ENCODE results near the gene LRP3.

The LRP3 gene

GRCh38 chr19:33240181-33240771 is 46.1 kb downstream of the LRP3 start:
- no peak for DNase-seq

DNA sequence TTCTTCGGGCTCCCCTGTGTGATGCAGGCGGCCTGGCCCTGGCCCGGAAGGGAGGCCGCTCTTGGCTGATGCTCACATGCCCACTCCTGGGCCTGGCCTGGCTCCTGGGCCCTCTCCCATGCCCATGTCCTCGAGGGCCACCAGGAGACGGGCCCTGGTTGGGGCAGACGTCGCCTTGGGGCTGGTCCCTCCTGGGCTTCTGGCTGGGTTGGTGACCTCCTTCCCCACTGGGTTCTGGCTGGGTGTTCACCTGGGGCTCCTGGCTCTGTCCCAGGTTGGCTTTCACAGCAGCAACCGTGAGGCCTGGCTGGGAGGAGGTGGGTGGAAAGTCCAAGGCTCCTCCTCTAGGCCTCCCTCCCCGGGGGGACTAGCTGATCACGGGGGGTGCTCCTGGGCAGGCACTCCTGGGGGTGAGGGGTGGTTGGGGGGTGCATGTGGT is 47.0 kb downstream of the LRP3 start:
- no peak for DNase-seq

DNA sequence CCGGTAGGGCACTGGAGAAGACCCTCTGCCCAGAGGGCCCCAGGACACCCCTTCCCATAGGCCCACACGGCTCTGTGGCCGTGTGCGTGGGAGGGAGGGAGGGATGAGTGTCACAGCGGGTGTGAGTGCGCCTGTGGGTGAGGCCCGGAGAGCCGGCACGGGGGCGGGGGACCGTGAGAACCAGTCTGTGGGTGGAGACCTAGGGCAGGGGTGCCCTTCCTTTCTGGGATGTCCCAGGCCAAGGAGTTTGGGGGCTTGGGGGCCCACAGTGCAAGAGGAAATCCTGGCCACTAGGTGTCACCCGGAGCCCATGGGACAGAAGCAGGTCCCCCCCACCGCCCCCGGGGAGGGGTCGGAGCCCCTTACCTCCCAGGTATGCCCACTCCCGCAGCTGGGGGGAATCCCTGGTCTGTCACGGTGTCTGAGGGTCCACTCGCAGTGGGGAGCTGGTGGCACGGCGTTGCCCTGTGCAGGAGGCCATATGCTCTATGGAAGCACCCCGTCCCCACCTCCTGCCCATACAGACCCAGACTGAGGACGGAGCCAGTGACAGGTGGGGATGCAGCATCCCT is 47.5 kb downstream of the LRP3 start:
- peak; percentile 9 for DNase-seq

GRCh38 chr19:33242131-33242530 is 48.0 kb downstream of the LRP3 start:
- DNase-seq: no peak

GRCh38 chr19:33242911-33243310 is 48.8 kb downstream of the LRP3 start:
- no peak for DNase-seq

GRCh38 chr19:33245948-33246708 is 52.0 kb downstream of the LRP3 start:
- no peak for DNase-seq

DNA sequence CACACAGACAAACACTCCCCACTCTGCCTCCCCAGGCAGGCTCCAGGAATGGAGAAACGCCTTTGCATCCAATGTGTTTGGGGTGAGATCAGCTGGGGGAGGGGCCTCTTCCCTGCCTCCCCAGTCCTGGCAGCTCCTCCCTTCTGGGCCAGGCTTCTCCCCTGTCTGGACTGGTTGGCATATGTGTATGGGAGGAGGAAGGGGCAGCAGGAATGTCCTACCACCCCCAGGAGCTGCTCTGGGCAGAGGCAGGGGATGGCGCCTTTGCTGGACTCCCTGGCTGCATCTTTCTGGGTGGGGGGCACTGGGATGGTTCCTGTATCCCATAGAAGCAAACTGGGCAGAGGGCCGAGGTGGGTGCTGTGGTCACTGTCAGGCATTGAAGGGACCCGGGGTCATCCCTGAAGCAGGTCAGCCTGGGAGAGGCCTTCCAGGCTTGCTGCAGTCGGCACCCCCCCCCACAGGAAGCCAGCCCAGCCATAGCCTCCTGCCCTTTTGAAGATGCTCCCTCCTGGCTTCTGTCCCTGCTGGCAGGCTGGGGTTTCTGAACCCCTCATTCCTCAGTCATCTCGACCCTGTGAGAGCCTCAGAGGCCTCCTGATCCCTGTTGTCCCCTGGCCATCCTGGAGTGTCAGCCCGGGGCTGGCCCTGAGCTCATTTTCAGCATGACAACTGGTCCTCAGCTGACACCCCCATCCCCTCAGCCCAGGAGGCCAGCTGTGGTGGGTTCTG is 52.7 kb downstream of the LRP3 start:
- DNase-seq: no peak

DNA sequence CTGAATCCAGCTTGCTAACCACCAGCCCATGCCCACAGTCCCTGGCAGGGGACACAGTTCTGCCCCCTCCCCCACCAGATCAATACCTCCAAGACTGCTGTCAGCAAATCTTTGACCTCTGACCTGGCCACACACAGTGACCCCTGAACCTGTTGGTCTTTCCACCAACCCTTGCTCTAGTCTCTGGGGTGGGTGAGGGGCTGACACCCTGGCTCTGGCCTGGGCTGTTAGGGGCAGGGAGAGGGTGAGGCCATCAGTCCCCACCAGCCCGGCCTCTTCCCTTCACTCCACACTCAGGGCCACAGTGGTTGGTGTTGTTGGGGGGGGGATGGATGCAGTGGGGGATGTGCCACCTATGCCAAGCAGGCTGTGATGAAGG is 53.3 kb downstream of the LRP3 start:
- DNase-seq: no peak

- no peak for DNase-seq
Measured at GRCh38 chr19:33248104-33248503, 54.0 kb downstream of the LRP3 start.

DNA sequence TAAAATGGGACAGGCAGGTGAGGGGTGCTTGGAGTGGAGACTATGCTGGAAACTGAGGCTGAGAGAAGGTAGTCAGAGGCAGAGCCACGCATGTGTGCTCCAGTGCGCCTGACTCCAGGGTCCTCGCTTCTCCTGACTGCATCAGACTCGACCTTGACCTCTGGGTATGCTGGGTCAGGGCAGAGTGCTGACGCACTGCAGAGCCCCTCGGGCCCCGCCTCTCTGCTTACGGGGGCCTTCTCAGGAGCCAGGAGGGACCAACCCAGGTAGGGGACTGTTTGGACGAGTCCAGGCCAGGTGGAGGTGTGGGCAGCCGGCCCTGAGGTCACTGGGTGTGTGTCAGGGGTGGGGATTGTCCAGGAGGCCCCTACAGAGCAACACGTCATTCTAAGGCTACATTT is 54.4 kb downstream of the LRP3 start:
- DNase-seq: no peak

DNA sequence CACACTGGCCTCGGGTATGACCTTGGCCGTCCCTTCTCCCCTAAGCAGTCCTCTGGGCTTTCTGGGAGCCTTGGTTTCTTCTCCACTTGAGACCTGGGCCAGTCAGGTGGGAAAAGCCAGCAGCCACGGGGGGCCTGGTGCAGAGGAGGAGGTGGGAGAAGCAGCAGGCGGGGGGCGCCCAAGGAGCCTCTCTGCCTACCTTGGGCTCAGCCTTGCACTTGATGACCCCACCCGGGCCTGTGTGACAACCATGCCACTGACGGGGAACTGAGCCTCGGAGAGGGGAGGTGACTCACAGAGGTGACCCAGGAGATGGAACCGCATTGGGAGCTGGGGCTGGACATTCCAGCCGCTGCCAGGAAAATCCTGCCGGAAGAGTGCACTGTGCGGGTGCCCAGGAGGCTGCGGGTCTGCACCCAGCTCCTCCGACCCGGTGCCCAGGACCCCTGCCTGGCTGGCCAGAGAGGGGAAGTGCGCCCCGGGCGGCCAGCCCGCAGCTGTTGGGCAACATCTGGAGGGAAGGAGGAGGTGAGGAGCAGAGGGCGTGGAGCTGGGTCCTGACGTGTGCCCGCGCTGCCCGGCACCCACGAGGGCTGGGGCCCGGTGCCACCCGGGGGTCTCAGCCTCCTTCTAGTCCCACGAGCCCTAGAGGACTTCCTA is 55.0 kb downstream of the LRP3 start:
- DNase-seq: no peak

DNA sequence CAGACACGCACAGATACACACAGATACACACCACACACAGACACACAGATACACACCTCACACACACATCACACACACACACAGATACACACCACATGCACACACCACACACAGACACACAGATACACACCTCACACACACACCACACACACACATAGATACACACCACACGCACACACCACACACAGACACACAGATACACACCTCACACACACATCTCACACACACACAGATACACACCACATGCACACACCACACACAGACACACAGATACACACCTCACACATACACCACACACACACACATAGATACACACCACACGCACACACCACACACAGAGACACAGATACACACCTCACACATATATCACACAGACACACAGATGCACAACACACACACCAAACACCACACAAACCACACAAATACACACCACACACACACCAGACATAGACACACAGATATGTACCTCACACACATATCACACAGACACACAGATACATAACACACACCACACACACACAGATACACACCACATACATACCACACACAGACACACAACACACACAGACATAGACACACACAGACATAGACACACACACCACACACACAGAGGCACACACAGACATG is 55.7 kb downstream of the LRP3 start:
- DNase-seq: no peak

DNA sequence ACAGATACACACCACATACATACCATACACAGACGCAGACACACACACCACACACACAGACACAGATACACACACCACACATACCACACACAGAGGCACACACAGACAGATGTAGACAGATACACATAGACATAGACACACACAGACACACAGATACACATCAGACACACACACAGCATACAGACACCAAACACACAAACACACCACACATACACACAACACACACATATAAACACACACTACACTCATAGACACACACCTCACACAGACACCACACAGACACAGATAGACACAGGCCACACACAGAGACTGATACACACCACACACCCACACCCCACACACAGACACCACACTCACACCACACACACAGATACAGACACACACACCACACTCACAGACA is 56.4 kb downstream of the LRP3 start:
- no peak for DNase-seq

GRCh38 chr19:33251076-33251475 is 56.9 kb downstream of the LRP3 start:
- DNase-seq: no peak

GRCh38 chr19:33251526-33252090 is 57.5 kb downstream of the LRP3 start:
- no peak for DNase-seq

- no peak for DNase-seq
Measured at GRCh38 chr19:33252418-33252962, 58.4 kb downstream of the LRP3 start.

GRCh38 chr19:33252971-33253370 is 58.8 kb downstream of the LRP3 start:
- no peak for DNase-seq

DNA sequence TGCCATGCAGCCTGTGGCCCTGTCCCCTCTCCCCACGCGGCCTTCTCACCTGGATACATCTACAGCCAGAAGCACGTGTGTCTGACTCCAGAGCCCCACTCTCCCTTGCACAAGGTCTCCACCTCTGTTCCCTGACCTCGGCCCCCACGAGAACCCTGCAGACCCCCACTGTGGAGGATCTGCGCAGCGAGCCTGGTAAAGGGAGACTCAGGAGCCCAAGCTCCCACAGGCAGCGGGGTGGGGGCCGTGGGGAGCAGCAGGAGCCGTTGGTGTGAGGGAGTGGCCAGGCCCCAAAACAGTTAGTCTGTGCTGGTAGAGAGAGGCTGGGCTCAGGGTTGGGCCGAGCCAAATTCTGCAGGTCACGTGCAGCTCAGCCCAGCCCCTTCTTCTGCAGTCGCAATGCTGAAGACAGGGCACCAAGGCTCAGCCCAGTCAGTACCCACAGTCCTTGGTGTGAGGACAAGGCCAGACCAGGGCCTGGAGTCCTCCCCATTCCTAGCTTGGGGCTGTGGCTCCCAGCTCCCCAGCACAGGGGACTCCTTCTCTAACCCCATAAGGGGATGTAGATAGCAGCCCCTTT is 60.2 kb downstream of the LRP3 start:
- DNase-seq: no peak

- DNase-seq: no peak
Measured at GRCh38 chr19:33255781-33256180, 61.7 kb downstream of the LRP3 start.

DNA sequence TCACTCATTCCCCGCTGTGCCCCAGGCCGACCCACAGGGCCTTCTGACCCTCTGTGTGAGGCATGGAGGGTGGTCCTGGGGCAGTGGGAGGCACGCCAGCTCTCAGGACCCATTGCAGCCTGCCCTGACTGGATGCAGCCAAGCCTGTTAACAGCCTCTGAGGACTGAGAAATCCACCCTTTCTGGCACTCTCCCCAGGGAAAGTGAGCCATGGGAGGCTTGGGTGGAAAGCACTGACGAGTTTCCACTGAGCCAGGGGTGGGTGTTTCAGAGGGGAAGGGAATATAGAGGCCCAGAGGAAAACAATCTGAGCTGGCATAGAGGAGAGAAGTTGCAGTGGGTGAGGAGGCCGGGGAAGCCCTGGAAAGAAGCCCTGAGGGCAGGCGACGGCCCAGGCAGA is 62.1 kb downstream of the LRP3 start:
- DNase-seq: no peak

GRCh38 chr19:33257828-33258227 is 63.7 kb downstream of the LRP3 start:
- DNase-seq: no peak

All from fibroblast of skin of scalp (primary cell).